ENCODE results near the gene ARSK. TPM values are rescaled to one million over a fixed set of nuclear protein-coding genes. Genes with fewer than 3 reads are reported as not detected.

The ARSK gene
- total and polyA plus RNA-seq, 12 donors = 2.4 to 6.3 (median 3.4) TPM

- no peak overlapping the region for H3K27ac ChIP-seq
- DNase-seq = no peak
- peaks cover 0 to 11% (median 0%) of the 10 kb centered on the region in 7 donors for H3K27me3 ChIP-seq
- H3K36me3 ChIP-seq = no peaks in the 10 kb centered on the region
- H3K9me3 ChIP-seq = no peaks in the 10 kb centered on the region
- H3K4me3 ChIP-seq = no peak overlapping the region
- peaks cover 0 to 23% (median 0%) of the 10 kb centered on the region in 9 donors for H3K4me1 ChIP-seq
- WGBS, 2 donors = 91 to 93% methylated on average over 3 of the region's 3 CpGs
- no peak for ATAC-seq
- TF ChIP-seq CTCF (IDR thresholded peaks at IDR 0.05) = no peak
- intact Hi-C loops (cut with DNase I) = no loop called here
These were observed 79.2 kb downstream of the ARSK start for GRCh38 chr5:95634081-95634480.

DNA sequence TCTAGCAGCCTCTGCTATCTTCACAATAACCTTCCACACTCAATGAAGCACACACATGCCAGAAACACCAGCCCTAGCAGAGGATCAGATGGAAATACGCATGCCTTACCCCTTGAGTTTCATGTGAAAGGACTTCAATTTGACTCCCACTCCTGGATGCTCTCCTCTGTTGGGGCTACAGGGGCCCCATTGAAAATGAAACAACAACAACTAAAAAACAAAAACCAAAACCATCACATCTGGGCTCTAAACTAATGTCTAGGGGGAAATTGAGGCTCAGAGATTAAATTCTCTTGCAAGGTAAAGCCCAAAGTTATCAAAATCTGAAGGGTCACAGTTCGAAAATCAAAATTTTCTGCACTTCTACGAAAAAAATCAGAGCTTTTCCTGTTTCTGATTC lies 83.7 kb downstream of the ARSK start:
- ATAC-seq (no peak), DNase-seq (no peak)
- H3K4me1 ChIP-seq = no peaks in the 10 kb centered on the region
- intact Hi-C loops (cut with DNase I) = no loop called here
- no peak for TF ChIP-seq CTCF (IDR thresholded peaks at IDR 0.05)
- H3K4me3 ChIP-seq = no peak overlapping the region
- no peaks in the 10 kb centered on the region for H3K9me3 ChIP-seq
- WGBS, 2 donors = 73 to 74% methylated on average over 3 of the region's 3 CpGs
- H3K27me3 ChIP-seq = peaks cover 0 to 11% (median 0%) of the 10 kb centered on the region in 7 donors
- H3K36me3 ChIP-seq = no peaks in the 10 kb centered on the region
- no peak overlapping the region for H3K27ac ChIP-seq

DNA sequence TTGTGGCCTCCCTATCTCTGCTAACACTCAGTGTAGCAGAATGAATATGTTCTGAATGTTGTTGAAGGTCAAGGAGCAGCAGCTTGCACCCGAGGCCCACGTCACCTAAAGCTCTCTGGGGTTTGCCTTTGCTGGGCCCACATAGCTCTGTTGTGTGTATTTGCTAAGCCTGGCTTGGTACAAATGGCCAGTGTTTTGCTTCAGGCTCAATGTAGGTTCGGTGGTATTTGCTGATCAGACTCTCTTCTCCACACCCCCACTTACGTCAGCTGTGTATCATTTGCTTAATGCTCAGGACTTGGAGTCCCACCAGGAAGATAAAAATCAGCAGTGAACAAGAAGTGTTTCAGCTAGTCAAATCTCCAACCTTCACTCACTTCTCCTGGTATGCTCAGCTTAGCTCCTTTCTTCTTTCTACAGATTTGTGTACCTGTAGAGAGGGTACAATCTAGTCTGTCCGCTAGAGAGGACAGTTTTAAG lies 86.9 kb downstream of the ARSK start:
- no peak for TF ChIP-seq CTCF (IDR thresholded peaks at IDR 0.05)
- H3K27ac ChIP-seq = no peak overlapping the region

GRCh38 chr5:95643152-95643551 lies 88.3 kb downstream of the ARSK start:
- no peak overlapping the region for H3K4me3 ChIP-seq
- DNase-seq (no peak), ATAC-seq (no peak)
- no peaks in the 10 kb centered on the region for H3K27me3 ChIP-seq
- no peak overlapping the region for H3K27ac ChIP-seq
- H3K4me1 ChIP-seq = peaks cover 0 to 17% (median 9%) of the 10 kb centered on the region in 9 donors
- intact Hi-C loops (cut with DNase I) = loop anchor here (5.0 to 10.0 kb wide), 9 partner anchors 139 to 959 kb away; no protein-coding TSS in a partner anchor
- no peaks in the 10 kb centered on the region for H3K9me3 ChIP-seq
- no peaks in the 10 kb centered on the region for H3K36me3 ChIP-seq
- TF ChIP-seq CTCF (IDR thresholded peaks at IDR 0.05) = no peak
- WGBS, 2 donors = 89 to 90% methylated on average over 7 of the region's 7 CpGs

More for the DNA sequence above, 86.9 kb downstream of the ARSK start:
- intact Hi-C loops (cut with DNase I) = loop anchor here (5.0 to 10.0 kb wide), 9 partner anchors 141 to 961 kb away; no protein-coding TSS in a partner anchor
- H3K4me3 ChIP-seq = no peak overlapping the region
- peaks cover 0 to 7% (median 0%) of the 10 kb centered on the region in 9 donors for H3K4me1 ChIP-seq
- peaks cover 0 to 11% (median 0%) of the 10 kb centered on the region in 7 donors for H3K27me3 ChIP-seq
- WGBS, 2 donors = 78 to 81% methylated on average over 5 of the region's 5 CpGs
- ATAC-seq = no peak
- H3K9me3 ChIP-seq = no peaks in the 10 kb centered on the region
- DNase-seq = no peak
- H3K36me3 ChIP-seq = no peaks in the 10 kb centered on the region
